Spleen (tissue), 11 donors: ENCODE measurements around the gene HMCN2. TPM values are rescaled to one million over a fixed set of nuclear protein-coding genes. Genes with fewer than 3 reads are reported as not detected.

Experiments
- DNase-seq: peaks from one replicate; pipeline ENCODE4 v3.0.0-alpha.2; 2020
- H3K27ac ChIP-seq, 8 donors: fragments of 200-600 bp; sonication (generic) in 7 of 8; 1 replicate in 4 of 8; 2 replicates in 4 of 8; pipeline versions ENCODE4 v1.5.0 to v1.8.0; 2016 to 2021; ENCODE audit warnings: inconsistent platforms in 4 of 8, mild to moderate bottlenecking in 4 of 8, moderate library complexity in 1 of 8
- H3K27me3 ChIP-seq, 7 donors: fragments of 200-600 bp; sonication (generic) in 6 of 7; replicated peaks in 1 of 7; 1 replicate in 4 of 7; 2 replicates in 3 of 7; pipeline versions ENCODE4 v1.5.0 to v1.8.0; 2016 to 2021; ENCODE audit warnings: inconsistent platforms in 3 of 7, mild to moderate bottlenecking in 1 of 7
- H3K36me3 ChIP-seq, 6 donors: fragments of 200-600 bp; sonication (generic) in 5 of 6; 1 replicate in 4 of 6; 2 replicates in 2 of 6; pipeline versions ENCODE4 v1.5.0 to v1.8.0; 2016 to 2021; ENCODE audit warnings: inconsistent platforms in 2 of 6
- H3K4me1 ChIP-seq, 6 donors: fragments of 200-600 bp; sonication (generic) in 5 of 6; 1 replicate in 3 of 6; 2 replicates in 3 of 6; pipeline versions ENCODE4 v1.5.0 to v1.8.0; 2016 to 2021; ENCODE audit warnings: inconsistent platforms in 3 of 6
- H3K4me3 ChIP-seq, 8 donors: fragments of 200-600 bp; sonication (generic) in 7 of 8; 1 replicate in 4 of 8; 2 replicates in 4 of 8; pipeline versions ENCODE4 v1.5.0 to v1.8.0; 2016 to 2021; ENCODE audit warnings: inconsistent platforms in 4 of 8, mild to moderate bottlenecking in 4 of 8, moderate library complexity in 2 of 8
- H3K9me3 ChIP-seq, 8 donors: fragments of 200-600 bp; sonication (generic) in 7 of 8; 1 replicate in 4 of 8; 2 replicates in 4 of 8; pipeline versions ENCODE4 v1.5.0 to v1.8.0; 2016 to 2021; ENCODE audit warnings: inconsistent platforms in 4 of 8
- POLR2A ChIP-seq, 3 donors: fragments of 450-650 bp; IDR thresholded peaks; one replicate each; pipeline ENCODE4 v1.5.1; 2017; ENCODE audit warnings: antibody characterized with exemption in 3 of 3, mild to moderate bottlenecking in 1 of 3
- POLR2AphosphoS5 ChIP-seq, 3 donors: sonication (generic); formaldehyde crosslinking; IDR thresholded peaks; one replicate each; pipeline ENCODE4 v1.5.1; 2017; ENCODE audit warnings: antibody characterized with exemption in 3 of 3
- WGBS, 5 donors: extraction: QIAGEN DNeasy Blood & Tissue Kit in 3 of 5; methylation state at CpG; one replicate each; pipeline versions ENCODE4 v1.1.5 to v1.1.7; 2013 to 2018; 5-methylcytosine and 5-hydroxymethylcytosine counted together
- intact Hi-C: fragments of 100-400 bp; cut with DNase I; formaldehyde crosslinking; loops from one replicate; pipeline ENCODE4 v1.15.0; 2023; ENCODE audit warnings: low total_unique reads
- polyA plus RNA-seq, 3 donors: library from polyadenylated mRNA; stranded (reverse); fragments of 200-250 nt; gene quantifications; one replicate each; pipeline ENCODE4 v1.2.1, GENCODE V29; 2013
- total RNA-seq, 7 donors: library from RNA; depleted of rRNA in 3 of 7; stranded (reverse); fragments of >200 nt in 3 of 7; fragmentation: NEBNext Ultra II Directional in 4 of 7; extraction: Animal tissue kit (Norgen Biotek cat#: 25700) in 4 of 7; gene quantifications; one replicate each; pipeline versions ENCODE4 v1.1.0 to v1.2.1, GENCODE V29; 2016 to 2021
- TF ChIP-seq, protein P1 (sequence below), 11 experiments: fragments of 200-600 bp in 7 of 11; fragments of 450-650 bp in 4 of 11; sonication (generic) in 4 of 11; IDR thresholded peaks in 8 of 11; conservative IDR thresholded peaks in 3 of 11; 1 replicate in 7 of 11; 2 replicates in 4 of 11; pipeline versions ENCODE4 v1.4.0 to v1.8.0; 2016 to 2021; ENCODE audit warnings: antibody characterized with exemption in 11 of 11, inconsistent platforms in 4 of 11, mild to moderate bottlenecking in 1 of 11
- donor health status: healthy with polysubstance abuse.
- donor health status: DM: no; HTN: no; CAD: no; lungs with moderate emphysema.
- donor health status: DM: no; HTN: no; CAD: no.
- donor health status: Bipolar disorder and iron deficiency.
- donor health status: healthy.
- donor health status: DM: no; HTN: no; CAD: no.
- donor health status: DM: yes; HTN: yes; CAD: no.

Gene HMCN2
- total and polyA plus RNA-seq, 10 donors, result 0.09 to 1.9 (median 0.73) TPM

DNA sequence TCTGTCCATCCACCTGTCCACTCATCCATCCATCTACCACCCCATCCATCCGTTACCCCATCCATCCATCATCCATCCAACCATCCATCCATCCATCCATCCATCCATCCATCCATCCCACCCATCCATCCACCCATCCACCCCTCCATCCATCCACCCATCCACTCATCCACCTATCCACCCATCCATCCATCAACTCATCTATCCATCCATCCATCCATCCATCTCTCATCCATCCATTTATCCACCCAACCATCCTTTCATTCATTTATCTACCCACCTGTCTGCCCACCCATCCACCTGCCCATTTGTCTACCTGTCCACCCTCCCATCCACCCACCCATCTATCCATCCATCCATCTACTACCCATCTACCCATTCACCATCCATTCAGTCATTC, 95.1 kb downstream of the HMCN2 start:
- H3K36me3 ChIP-seq, result no peaks in the 10 kb centered on the region
- WGBS, 5 donors, result 77 to 100% (median 90%) methylated on average over 1 of the region's 1 CpG

GRCh38 chr9:130361873-130362362, 96.4 kb downstream of the HMCN2 start:
- Histone ChIP-seq H3K9me3 (no peaks in the 10 kb centered on the region), H3K36me3 (no peaks in the 10 kb centered on the region), H3K27ac (no peak overlapping the region), H3K4me1 (no peaks in the 10 kb centered on the region), H3K27me3 (peaks cover 0 to 39% (median 0%) of the 10 kb centered on the region in 7 donors), H3K4me3 (no peak overlapping the region)
- TF ChIP-seq, protein P1, sequence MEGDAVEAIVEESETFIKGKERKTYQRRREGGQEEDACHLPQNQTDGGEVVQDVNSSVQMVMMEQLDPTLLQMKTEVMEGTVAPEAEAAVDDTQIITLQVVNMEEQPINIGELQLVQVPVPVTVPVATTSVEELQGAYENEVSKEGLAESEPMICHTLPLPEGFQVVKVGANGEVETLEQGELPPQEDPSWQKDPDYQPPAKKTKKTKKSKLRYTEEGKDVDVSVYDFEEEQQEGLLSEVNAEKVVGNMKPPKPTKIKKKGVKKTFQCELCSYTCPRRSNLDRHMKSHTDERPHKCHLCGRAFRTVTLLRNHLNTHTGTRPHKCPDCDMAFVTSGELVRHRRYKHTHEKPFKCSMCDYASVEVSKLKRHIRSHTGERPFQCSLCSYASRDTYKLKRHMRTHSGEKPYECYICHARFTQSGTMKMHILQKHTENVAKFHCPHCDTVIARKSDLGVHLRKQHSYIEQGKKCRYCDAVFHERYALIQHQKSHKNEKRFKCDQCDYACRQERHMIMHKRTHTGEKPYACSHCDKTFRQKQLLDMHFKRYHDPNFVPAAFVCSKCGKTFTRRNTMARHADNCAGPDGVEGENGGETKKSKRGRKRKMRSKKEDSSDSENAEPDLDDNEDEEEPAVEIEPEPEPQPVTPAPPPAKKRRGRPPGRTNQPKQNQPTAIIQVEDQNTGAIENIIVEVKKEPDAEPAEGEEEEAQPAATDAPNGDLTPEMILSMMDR (IDR thresholded peaks at IDR 0.05 in 8 of 11, conservative IDR thresholded peaks at IDR 0.05 in 3 of 11), result no peak
- TF ChIP-seq POLR2A (IDR thresholded peaks at IDR 0.05), result no peak
- TF ChIP-seq POLR2AphosphoS5 (IDR thresholded peaks at IDR 0.05), result no peak
- WGBS, 5 donors, result 83 to 95% (median 90%) methylated on average over 7 to 9 of the region's 9 CpGs
- no peak for DNase-seq
- intact Hi-C loops, result no loop called here

More for the DNA sequence above, 95.1 kb downstream of the HMCN2 start:
- TF ChIP-seq, protein P1 (IDR thresholded peaks at IDR 0.05 in 8 of 11, conservative IDR thresholded peaks at IDR 0.05 in 3 of 11), result no peak
- Histone ChIP-seq H3K9me3 (no peaks in the 10 kb centered on the region), H3K27me3 (peaks cover 0 to 36% (median 0%) of the 10 kb centered on the region in 7 donors), H3K27ac (no peak overlapping the region), H3K4me3 (no peak overlapping the region), H3K4me1 (no peaks in the 10 kb centered on the region)
- no peak for DNase-seq
- intact Hi-C loops, result no loop called here

DNA sequence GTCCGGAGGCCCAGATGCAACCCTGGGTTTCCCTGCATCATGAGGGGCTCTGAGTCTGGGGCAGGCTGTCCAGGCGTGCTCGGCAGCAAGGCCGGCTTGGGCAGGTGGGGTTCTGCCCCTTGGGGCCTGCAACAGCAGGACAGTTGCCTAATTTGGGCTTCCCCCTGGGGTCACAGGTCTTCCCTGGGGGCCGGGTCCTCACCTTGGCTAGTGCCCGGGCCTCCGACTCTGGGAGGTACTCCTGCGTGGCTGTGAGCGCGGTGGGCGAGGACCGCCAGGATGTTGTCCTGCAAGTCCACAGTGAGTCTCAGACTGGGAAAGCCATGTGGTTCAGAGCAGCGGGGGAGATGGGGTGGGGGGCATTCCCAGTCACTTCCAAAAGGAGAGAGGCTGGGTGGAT, 97.1 kb downstream of the HMCN2 start:
- WGBS, 5 donors, result 90 to 96% (median 93%) methylated on average over 10 to 13 of the region's 13 CpGs
- peaks cover 0 to 47% (median 0%) of the 10 kb centered on the region in 7 donors for H3K27me3 ChIP-seq
- H3K36me3 ChIP-seq, result no peaks in the 10 kb centered on the region
- no peak overlapping the region for H3K27ac ChIP-seq
- TF ChIP-seq, protein P1 (IDR thresholded peaks at IDR 0.05 in 8 of 11, conservative IDR thresholded peaks at IDR 0.05 in 3 of 11), result no peak
- no peak for TF ChIP-seq POLR2AphosphoS5 (IDR thresholded peaks at IDR 0.05)
- no peak for TF ChIP-seq POLR2A (IDR thresholded peaks at IDR 0.05)
- intact Hi-C loops, result no loop called here
- H3K4me3 ChIP-seq, result no peak overlapping the region
- DNase-seq, result no peak
- no peaks in the 10 kb centered on the region for H3K4me1 ChIP-seq
- H3K9me3 ChIP-seq, result no peaks in the 10 kb centered on the region

DNA sequence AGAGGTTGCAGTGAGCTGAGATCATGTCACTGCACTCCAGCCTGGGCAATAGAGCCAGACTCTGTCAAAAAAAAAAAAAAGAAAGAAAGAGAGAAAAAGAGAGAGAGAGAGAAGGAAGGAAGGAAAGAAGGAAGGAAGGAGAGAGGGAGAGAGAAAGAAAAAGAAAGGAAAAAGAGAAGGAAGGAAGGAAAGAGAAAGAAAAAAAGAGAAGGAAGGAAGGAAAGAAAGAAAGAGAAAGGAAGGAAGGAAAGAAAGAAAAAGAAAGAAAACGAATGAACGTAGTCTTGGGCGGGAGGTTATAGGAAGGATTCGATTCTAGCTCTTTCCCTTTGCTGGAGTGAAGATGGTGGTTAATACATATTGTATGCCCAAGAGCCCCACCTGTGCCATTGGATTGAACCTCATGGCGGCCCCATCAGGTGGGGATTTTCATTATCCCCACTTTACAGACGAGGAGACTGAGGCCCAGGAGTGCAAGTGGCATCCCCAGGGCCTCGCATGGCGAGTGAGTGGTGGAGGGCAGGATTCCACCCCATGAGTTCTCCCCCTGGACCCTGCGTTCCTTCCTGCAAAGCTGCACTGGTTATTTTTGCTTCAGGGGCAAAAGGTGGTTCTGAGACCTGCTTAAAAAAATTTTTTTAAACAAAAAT, 98.3 kb downstream of the HMCN2 start:
- no peak for TF ChIP-seq POLR2A (IDR thresholded peaks at IDR 0.05)
- TF ChIP-seq, protein P1 (IDR thresholded peaks at IDR 0.05 in 8 of 11, conservative IDR thresholded peaks at IDR 0.05 in 3 of 11), result no peak
- no peak for TF ChIP-seq POLR2AphosphoS5 (IDR thresholded peaks at IDR 0.05)
- Histone ChIP-seq H3K27me3 (peaks cover 0 to 51% (median 0%) of the 10 kb centered on the region in 7 donors), H3K4me1 (no peaks in the 10 kb centered on the region), H3K36me3 (no peaks in the 10 kb centered on the region), H3K27ac (no peak overlapping the region), H3K4me3 (no peak overlapping the region), H3K9me3 (no peaks in the 10 kb centered on the region)
- intact Hi-C loops, result no loop called here
- WGBS, 5 donors, result 72 to 85% (median 75%) methylated on average over 9 of the region's 9 CpGs
- no peak for DNase-seq
